ENCODE data around the gene ADAD1. TPM values are rescaled to one million over a fixed set of nuclear protein-coding genes. Genes with fewer than 3 reads are reported as not detected.

ADAD1 gene
- total RNA-seq: not detected

DNA sequence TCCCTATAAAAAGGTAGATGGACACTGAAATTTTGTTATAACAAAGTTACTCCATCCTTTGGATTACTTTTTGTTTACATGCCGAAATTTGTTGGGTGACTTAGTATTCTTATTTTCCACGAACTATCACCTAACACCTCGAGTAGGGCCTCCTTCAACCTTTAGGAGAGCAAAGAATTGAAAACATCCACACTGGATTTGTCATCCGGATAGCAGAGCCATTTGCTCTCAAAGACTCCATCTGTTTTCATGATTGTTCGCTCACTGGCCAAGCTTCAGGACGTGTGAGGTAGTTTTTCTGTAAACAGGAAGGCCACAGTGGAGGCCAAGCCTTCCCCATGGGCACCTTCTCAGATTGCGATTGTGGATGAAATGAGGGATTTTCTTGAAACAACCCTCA, at the start of gene ADAD1:
Gene ADAD1, plus strand, starts transcription at position 301 of the 400 bp plus-strand sequence. CDS start 1,059 bp downstream, outside the sequence.

GRCh38 chr4:122456231-122457116, 77.7 kb downstream of the ADAD1 start, which contains the start of gene IL2:
TSS of gene IL2 (minus strand) at chr4:122456725. CDS start at chr4:122456440, 285 bp downstream.

Other genes starting within 250 kb of the ADAD1 start
- 10 to 100 TPM; 39.3 to 46.4 TPM for gene BLTP1, start 226.7 kb upstream of the ADAD1 start, total RNA-seq
- under 1 TPM; 0.31 to 0.60 TPM for gene IL2, start 77.7 kb downstream of the ADAD1 start, total RNA-seq
- under 1 TPM; 0.36 to 0.50 TPM for gene IL21, start 242.1 kb downstream of the ADAD1 start, total RNA-seq

Data from activated naive CD4-positive, alpha-beta T cell treated with anti-CD3 and anti-CD28 coated beads, Interleukin-2, amount 10 ng/mL, durations not matched to agents 5 hours and 36 hours (primary cell).